HEK293 (cell line): ENCODE results near the gene SLC25A39.

ENCODE experiments used
- CTCF ChIA-PET: fragments of 350-600 bp; formaldehyde crosslinking; extraction: SDS; loops from one replicate; lab custom pipeline; 2021; ENCODE audit warnings: antibody characterized with exemption; lab: Yijun Ruan, JAX
- POLR2A ChIA-PET: fragments of 300-600 bp; formaldehyde crosslinking; extraction: SDS; loops from one replicate; lab custom pipeline; 2020; ENCODE audit warnings: antibody characterized with exemption, inconsistent platforms; lab: Yijun Ruan, JAX
- H3K27ac ChIP-seq: fragments of 200-500 bp; sonication (Bioruptor generic); 2 replicates; pipeline ENCODE4 v1.5.1; 2014; ENCODE audit warnings: low read depth, low read length, control low read depth, inconsistent platforms; ENCODE audit errors: extremely low read depth
- H3K36me3 ChIP-seq, 2 experiments: fragments of 200-500 bp in 1 of 2; sonication (Bioruptor generic) in 1 of 2; 1 replicate in 1 of 2; 2 replicates in 1 of 2; pipeline ENCODE4 v1.5.1; 2014 to 2017; ENCODE audit warnings: inconsistent platforms in 2 of 2, low read length in 2 of 2; ENCODE audit not compliant: control insufficient read depth in 2 of 2, insufficient read depth in 1 of 2
- H3K4me1 ChIP-seq: fragments of 200-500 bp; sonication (Bioruptor generic); 2 replicates; pipeline ENCODE4 v1.5.1; 2014; ENCODE audit warnings: mild to moderate bottlenecking, low read length, inconsistent platforms; ENCODE audit not compliant: control insufficient read depth, insufficient read depth
- H3K4me3 ChIP-seq: 2 replicates; pipeline ENCODE4 v1.5.1; 2011; ENCODE audit warnings: low read depth, mild to moderate bottlenecking, control low read depth, low read length, moderate library complexity
- H3K9me3 ChIP-seq: fragments of 200-500 bp; sonication (Bioruptor generic); 2 replicates; pipeline ENCODE4 v1.5.1; 2014; ENCODE audit warnings: low read depth, low read length, inconsistent platforms; ENCODE audit not compliant: control insufficient read depth, insufficient read depth
- GLI2 ChIP-seq: fragments of 450-650 bp; formaldehyde crosslinking; IDR thresholded peaks from 2 replicates; pipeline ENCODE4; 2017; ENCODE audit warnings: missing biosample characterization, missing genetic modification characterization, low read depth, borderline replicate concordance
- MEIS1 ChIP-seq: sonication (generic); formaldehyde crosslinking; IDR thresholded peaks from 2 replicates; pipeline ENCODE4 v1.8.1; 2022; ENCODE audit warnings: missing genetic modification reagents, mild to moderate bottlenecking, borderline replicate concordance
- MZF1 ChIP-seq: fragments of 450-650 bp; formaldehyde crosslinking; IDR thresholded peaks from 2 replicates; pipeline ENCODE4 v1.5.1; 2017; ENCODE audit warnings: missing biosample characterization, missing genetic modification characterization, borderline replicate concordance
- OSR2 ChIP-seq: fragments of 450-650 bp; formaldehyde crosslinking; IDR thresholded peaks from 2 replicates; pipeline ENCODE4 v1.5.1; 2016; ENCODE audit warnings: missing biosample characterization, missing genetic modification characterization
- PATZ1 ChIP-seq: fragments of 450-650 bp; formaldehyde crosslinking; IDR thresholded peaks from 2 replicates; pipeline ENCODE4 v1.5.1; 2016; ENCODE audit warnings: missing biosample characterization, missing genetic modification characterization
- TRIM28 ChIP-seq: IDR thresholded peaks from 2 replicates; pipeline ENCODE4 v1.6.1; 2011; ENCODE audit warnings: low read length, control low read depth, borderline replicate concordance
- ZBTB20 ChIP-seq: fragments of 450-650 bp; formaldehyde crosslinking; IDR thresholded peaks from 2 replicates; pipeline ENCODE4 v1.5.1; 2016; ENCODE audit warnings: missing biosample characterization, missing genetic modification characterization
- ZBTB49 ChIP-seq: fragments of 450-650 bp; formaldehyde crosslinking; IDR thresholded peaks from 2 replicates; pipeline ENCODE4 v1.5.1; 2016; ENCODE audit warnings: missing biosample characterization, missing genetic modification characterization, low read depth
- ZBTB8A ChIP-seq: fragments of 450-650 bp; formaldehyde crosslinking; IDR thresholded peaks from 2 replicates; pipeline ENCODE4 v1.5.1; 2016; ENCODE audit warnings: missing biosample characterization, missing genetic modification characterization
- ZEB2 ChIP-seq: fragments of 450-650 bp; formaldehyde crosslinking; IDR thresholded peaks from 2 replicates; pipeline ENCODE4 v1.5.1; 2016; ENCODE audit warnings: missing biosample characterization, missing genetic modification characterization
- ZFP3 ChIP-seq: fragments of 450-650 bp; formaldehyde crosslinking; IDR thresholded peaks from 2 replicates; pipeline ENCODE4 v1.5.1; 2016; ENCODE audit warnings: low read depth, missing biosample characterization, missing genetic modification characterization
- ZIC2 ChIP-seq: fragments of 450-650 bp; formaldehyde crosslinking; IDR thresholded peaks from 2 replicates; pipeline ENCODE4 v1.5.1; 2016; ENCODE audit warnings: missing biosample characterization, missing genetic modification characterization
- ZNF184 ChIP-seq: fragments of 450-650 bp; IDR thresholded peaks from 2 replicates; pipeline ENCODE4 v1.5.1; 2018; ENCODE audit warnings: missing biosample characterization, mild to moderate bottlenecking, missing genetic modification characterization
- ZNF248 ChIP-seq: fragments of 450-650 bp; formaldehyde crosslinking; IDR thresholded peaks from 2 replicates; pipeline ENCODE4 v1.5.1; 2017; ENCODE audit warnings: missing biosample characterization, missing genetic modification characterization
- ZNF280C ChIP-seq: fragments of 450-650 bp; formaldehyde crosslinking; IDR thresholded peaks from 2 replicates; pipeline ENCODE4 v1.5.1; 2016; ENCODE audit warnings: missing biosample characterization, missing genetic modification characterization
- ZNF311 ChIP-seq: fragments of 450-650 bp; formaldehyde crosslinking; IDR thresholded peaks from 2 replicates; pipeline ENCODE4 v1.5.1; 2017; ENCODE audit warnings: missing biosample characterization, missing genetic modification characterization, borderline replicate concordance
- ZNF341 ChIP-seq: fragments of 450-650 bp; formaldehyde crosslinking; IDR thresholded peaks from 2 replicates; pipeline ENCODE4; 2016; ENCODE audit warnings: low read depth, missing biosample characterization, missing genetic modification characterization
- ZNF416 ChIP-seq: fragments of 450-650 bp; formaldehyde crosslinking; IDR thresholded peaks from 2 replicates; pipeline ENCODE4 v1.5.1; 2016; ENCODE audit warnings: missing biosample characterization, missing genetic modification characterization
- ZNF558 ChIP-seq: fragments of 450-650 bp; formaldehyde crosslinking; IDR thresholded peaks from 2 replicates; pipeline ENCODE4 v1.5.1; 2016; ENCODE audit warnings: missing biosample characterization, missing genetic modification characterization
- ZNF580 ChIP-seq: fragments of 450-650 bp; formaldehyde crosslinking; IDR thresholded peaks from 2 replicates; pipeline ENCODE4 v1.5.1; 2016; ENCODE audit warnings: missing biosample characterization, missing genetic modification characterization
- ZNF596 ChIP-seq: fragments of 450-650 bp; IDR thresholded peaks from 2 replicates; pipeline ENCODE4 v1.5.0; 2018; ENCODE audit warnings: missing biosample characterization, mild to moderate bottlenecking, missing genetic modification characterization, moderate library complexity
- ZNF707 ChIP-seq: fragments of 450-650 bp; formaldehyde crosslinking; IDR thresholded peaks from 2 replicates; pipeline ENCODE4 v1.5.1; 2016; ENCODE audit warnings: missing biosample characterization, missing genetic modification characterization
- ZNF76 ChIP-seq: fragments of 450-650 bp; formaldehyde crosslinking; IDR thresholded peaks from 2 replicates; pipeline ENCODE4; 2016; ENCODE audit warnings: low read depth, missing biosample characterization, missing genetic modification characterization, borderline replicate concordance
- ZNF830 ChIP-seq: fragments of 450-650 bp; IDR thresholded peaks from 2 replicates; pipeline ENCODE4 v1.5.0; 2018; ENCODE audit warnings: missing biosample characterization, missing genetic modification characterization, low read depth, mild to moderate bottlenecking, moderate library complexity
- TF ChIP-seq, protein P1 (sequence below): fragments of 450-650 bp; IDR thresholded peaks from 2 replicates; pipeline ENCODE4 v1.5.1; 2018; ENCODE audit warnings: missing biosample characterization, mild to moderate bottlenecking, missing genetic modification characterization
- TF ChIP-seq, protein P2 (sequence below): fragments of 450-650 bp; formaldehyde crosslinking; IDR thresholded peaks from 2 replicates; pipeline ENCODE4 v1.5.1; 2016; ENCODE audit warnings: missing biosample characterization, missing genetic modification characterization, low read depth

SLC25A39 gene

DNA sequence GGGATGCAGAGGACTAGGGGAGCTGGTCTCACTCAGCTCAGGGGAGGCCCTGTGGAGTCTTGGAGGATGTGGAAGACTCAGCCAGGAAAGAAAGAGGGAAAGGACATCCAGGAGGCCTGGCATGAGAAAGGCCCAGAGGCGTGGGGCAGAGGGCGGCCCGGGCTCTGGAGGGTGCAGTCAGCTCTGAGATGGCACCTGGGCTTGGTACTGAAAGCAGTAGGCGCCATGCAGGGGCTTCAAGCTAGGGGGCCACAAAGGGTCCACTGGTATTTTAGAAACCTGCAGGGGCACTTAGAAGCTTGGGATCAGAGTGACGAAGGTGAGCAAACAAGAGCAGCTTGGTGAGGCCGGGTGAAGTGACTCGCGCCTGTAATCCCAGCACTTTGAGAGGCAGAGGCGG, 33.4 kb upstream of the SLC25A39 start:
- Histone ChIP-seq H3K9me3 (no peaks in the 10 kb centered on the region), H3K4me1 (peaks cover 21% of the 10 kb centered on the region), H3K36me3 (peaks cover 0 to 25% of the 10 kb centered on the region in 2 experiments; a peak in 2 of 3 replicates), H3K27ac (no peak overlapping the region), H3K4me3 (no peak overlapping the region)
- ChIA-PET POLR2A (interaction anchor here (0.6 to 1.0 kb wide), 4 partner anchors 9 to 949 kb away, joined by 3 to 4 read pairs (median 3); no protein-coding TSS in a partner anchor), CTCF (interaction anchor here (1.0 to 4.5 kb wide), 6 partner anchors 7 to 166 kb away, joined by 3 to 21 read pairs (median 8); partner anchors contain the start of gene GRN)
- TF ChIP-seq ZBTB8A (tag by site-specific recombination) (no peak), PATZ1 (no peak), ZNF341 (tag by site-specific recombination) (no peak), MEIS1 (no peak), ZNF280C (tag by site-specific recombination) (no peak), ZNF580 (tag by site-specific recombination) (no peak), ZIC2 (tag by site-specific recombination) (no peak), ZNF184 (no peak), ZBTB20 (tag by site-specific recombination) (no peak), ZNF416 (tag by site-specific recombination) (no peak), ZNF76 (tag by site-specific recombination) (no peak), ZEB2 (no peak), ZNF596 (tag by site-specific recombination) (no peak), ZNF248 (tag by site-specific recombination) (no peak), ZNF558 (tag by site-specific recombination) (no peak), ZNF311 (no peak), ZNF707 (no peak)
- TF ChIP-seq, protein P1, sequence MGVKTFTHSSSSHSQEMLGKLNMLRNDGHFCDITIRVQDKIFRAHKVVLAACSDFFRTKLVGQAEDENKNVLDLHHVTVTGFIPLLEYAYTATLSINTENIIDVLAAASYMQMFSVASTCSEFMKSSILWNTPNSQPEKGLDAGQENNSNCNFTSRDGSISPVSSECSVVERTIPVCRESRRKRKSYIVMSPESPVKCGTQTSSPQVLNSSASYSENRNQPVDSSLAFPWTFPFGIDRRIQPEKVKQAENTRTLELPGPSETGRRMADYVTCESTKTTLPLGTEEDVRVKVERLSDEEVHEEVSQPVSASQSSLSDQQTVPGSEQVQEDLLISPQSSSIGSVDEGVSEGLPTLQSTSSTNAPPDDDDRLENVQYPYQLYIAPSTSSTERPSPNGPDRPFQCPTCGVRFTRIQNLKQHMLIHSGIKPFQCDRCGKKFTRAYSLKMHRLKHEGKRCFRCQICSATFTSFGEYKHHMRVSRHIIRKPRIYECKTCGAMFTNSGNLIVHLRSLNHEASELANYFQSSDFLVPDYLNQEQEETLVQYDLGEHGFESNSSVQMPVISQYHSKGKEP = no peak
- TF ChIP-seq, protein P2, sequence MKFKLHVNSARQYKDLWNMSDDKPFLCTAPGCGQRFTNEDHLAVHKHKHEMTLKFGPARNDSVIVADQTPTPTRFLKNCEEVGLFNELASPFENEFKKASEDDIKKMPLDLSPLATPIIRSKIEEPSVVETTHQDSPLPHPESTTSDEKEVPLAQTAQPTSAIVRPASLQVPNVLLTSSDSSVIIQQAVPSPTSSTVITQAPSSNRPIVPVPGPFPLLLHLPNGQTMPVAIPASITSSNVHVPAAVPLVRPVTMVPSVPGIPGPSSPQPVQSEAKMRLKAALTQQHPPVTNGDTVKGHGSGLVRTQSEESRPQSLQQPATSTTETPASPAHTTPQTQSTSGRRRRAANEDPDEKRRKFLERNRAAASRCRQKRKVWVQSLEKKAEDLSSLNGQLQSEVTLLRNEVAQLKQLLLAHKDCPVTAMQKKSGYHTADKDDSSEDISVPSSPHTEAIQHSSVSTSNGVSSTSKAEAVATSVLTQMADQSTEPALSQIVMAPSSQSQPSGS (tag by site-specific recombination) = no peak

DNA sequence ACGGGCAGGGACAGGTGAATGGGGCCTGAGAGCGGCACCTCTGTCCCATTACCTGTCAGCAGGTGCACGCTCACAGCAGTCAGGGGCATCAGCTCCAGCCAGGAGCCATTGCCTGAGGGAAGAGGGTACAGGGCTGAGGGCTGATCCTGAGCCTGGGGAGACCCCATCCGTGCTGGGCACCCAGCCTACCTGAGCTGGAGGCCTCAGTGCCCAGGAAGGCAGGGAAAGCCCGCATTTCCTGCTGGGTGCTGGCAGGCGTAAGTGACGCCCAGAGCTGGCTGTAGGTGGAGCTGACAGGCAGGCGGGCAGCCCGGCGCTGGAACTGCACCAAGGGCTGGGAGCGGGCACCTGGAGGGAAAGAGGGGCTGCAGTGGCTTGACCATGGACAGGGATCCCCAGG, 31.6 kb upstream of the SLC25A39 start:
- H3K4me1 ChIP-seq = peaks cover 6% of the 10 kb centered on the region
- H3K27ac ChIP-seq = no peak overlapping the region
- ChIA-PET CTCF (interaction anchor here (1.1 to 2.9 kb wide), 3 partner anchors 9 to 166 kb away, joined by 3 to 12 read pairs (median 4); partner anchors contain the start of gene GRN), POLR2A (interaction anchor here (1.1 kb wide), 1 partner anchor 170 kb away, joined by 5 read pairs; the partner anchor contains the start of gene TMUB2)
- H3K4me3 ChIP-seq = no peak overlapping the region
- H3K9me3 ChIP-seq = no peaks in the 10 kb centered on the region
- H3K36me3 ChIP-seq = peaks cover 0 to 43% of the 10 kb centered on the region in 2 experiments; a peak in 2 of 3 replicates
- TF ChIP-seq OSR2 (tag by site-specific recombination) = no peak
- TF ChIP-seq ZFP3 = no peak
- no peak for TF ChIP-seq TRIM28
- no peak for TF ChIP-seq ZBTB49 (tag by site-specific recombination)
- TF ChIP-seq ZNF830 (tag by site-specific recombination) = no peak
- TF ChIP-seq MZF1 (tag by site-specific recombination) = no peak
- no peak for TF ChIP-seq GLI2 (tag by site-specific recombination)
